ENCODE measurements around the gene SNPH.

- no peak for TF ChIP-seq POLR2A (IDR thresholded peaks at IDR 0.05)
- TF ChIP-seq, protein P1, sequence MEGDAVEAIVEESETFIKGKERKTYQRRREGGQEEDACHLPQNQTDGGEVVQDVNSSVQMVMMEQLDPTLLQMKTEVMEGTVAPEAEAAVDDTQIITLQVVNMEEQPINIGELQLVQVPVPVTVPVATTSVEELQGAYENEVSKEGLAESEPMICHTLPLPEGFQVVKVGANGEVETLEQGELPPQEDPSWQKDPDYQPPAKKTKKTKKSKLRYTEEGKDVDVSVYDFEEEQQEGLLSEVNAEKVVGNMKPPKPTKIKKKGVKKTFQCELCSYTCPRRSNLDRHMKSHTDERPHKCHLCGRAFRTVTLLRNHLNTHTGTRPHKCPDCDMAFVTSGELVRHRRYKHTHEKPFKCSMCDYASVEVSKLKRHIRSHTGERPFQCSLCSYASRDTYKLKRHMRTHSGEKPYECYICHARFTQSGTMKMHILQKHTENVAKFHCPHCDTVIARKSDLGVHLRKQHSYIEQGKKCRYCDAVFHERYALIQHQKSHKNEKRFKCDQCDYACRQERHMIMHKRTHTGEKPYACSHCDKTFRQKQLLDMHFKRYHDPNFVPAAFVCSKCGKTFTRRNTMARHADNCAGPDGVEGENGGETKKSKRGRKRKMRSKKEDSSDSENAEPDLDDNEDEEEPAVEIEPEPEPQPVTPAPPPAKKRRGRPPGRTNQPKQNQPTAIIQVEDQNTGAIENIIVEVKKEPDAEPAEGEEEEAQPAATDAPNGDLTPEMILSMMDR (IDR thresholded peaks at IDR 0.05): no peak
Observed at GRCh38 chr20:1266167-1266973, at the start of gene SNPH.
